GM21576 (cell line): ENCODE results near the gene SETDB2.

ENCODE experiments used
- ATAC-seq: cut with Tn5 transposase; IDR thresholded peaks from one replicate; pipeline ENCODE4 v1.9.1; 2021; ENCODE audit warnings: mild to moderate bottlenecking, moderate library complexity; ENCODE audit not compliant: unreplicated experiment

SETDB2 gene

DNA sequence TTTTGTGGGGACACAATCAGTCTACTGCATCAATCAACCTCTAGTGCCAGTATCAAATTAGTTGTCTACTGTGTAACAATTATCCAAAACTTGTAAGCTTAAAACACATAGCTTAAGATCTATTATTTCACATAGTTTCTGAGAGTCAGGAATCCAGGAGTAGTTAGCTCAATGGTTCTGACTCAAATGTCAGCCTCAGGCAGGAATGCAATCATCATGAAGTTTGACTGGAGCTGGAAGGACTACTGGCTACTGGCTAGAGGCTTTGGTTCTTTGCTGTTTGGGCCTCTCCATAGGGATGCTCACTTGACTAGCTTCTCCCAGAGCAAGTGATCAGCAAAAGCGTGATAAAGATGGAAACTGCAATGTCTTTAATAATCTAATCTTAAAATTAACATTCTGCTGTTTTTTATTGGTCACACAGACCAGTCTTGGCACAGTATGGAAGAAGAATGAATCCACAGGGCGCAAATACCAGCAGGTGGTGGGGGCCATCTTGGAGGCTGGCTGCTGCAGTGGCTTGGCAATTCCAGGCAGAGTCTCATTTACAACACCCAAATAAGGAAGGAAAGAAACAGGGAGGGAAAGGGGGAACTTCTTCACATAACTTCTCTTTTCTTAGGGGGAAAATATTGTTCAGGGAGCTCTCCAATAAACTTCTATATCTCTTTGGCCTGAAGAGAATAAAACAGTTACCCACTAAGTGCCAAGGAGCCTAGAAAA lies 15.9 kb upstream of the SETDB2 start:
- no peak for ATAC-seq

DNA sequence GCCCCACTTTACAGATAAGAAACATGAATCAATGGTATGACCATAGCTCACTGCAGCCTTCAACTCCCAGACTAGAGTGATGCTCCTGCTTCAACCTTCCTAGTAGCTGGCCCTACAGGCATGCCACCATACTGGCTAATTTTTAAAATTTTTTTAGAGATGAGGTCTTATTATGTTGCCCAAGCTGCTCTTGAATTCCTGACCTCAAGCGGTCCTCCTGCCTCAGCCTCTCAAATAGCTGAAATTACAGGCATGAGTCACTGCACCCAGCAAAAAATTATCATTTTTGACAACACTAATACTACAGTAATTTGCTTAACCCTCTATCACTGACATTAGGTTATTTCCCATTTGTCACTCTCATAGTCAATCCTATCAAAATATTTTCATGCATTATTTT lies 15.0 kb upstream of the SETDB2 start:
- ATAC-seq = no peak

DNA sequence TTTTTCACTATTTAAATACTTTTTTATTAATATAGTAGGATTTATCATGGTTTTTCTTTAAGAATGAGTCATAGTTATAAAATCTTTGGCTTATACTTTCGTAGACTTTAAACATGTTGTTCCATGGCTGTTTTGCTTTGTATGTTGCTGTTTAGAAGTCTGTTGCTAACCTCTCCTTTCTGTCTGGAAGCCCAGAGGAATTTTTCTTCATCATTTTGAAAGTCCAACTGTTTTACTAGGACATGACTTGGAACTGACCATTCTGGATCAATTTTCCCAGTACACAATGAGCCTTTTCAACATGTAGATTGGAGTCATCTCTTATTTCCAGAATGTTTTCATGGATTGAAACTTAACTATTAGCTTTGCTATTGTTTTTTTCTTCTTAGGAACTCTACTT lies 8.1 kb upstream of the SETDB2 start:
- no peak for ATAC-seq

- ATAC-seq = no peak
Observed at GRCh38 chr13:49436890-49437289, 7.2 kb upstream of the SETDB2 start.

- ATAC-seq = no peak
Observed at GRCh38 chr13:49437705-49438104, 6.4 kb upstream of the SETDB2 start.

DNA sequence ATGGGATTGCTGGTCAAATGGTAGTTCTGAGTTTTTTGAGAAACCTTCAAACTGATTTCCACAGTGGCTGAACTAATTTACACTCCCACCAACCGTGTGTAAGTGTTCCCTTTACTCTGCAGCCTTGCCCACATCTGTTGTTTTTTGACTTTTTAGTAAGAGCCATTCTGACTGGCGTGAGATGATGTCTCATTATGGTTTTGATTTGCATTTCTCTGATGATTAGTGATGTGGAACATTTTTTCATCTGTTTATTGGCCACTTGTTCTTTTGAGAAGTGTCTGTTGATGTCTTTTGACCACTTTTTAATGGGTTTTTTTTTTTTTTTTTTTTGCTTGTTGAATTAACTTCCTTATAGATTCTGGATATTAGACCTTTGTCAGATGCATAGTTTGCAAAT lies 4.5 kb upstream of the SETDB2 start:
- ATAC-seq = no peak

- no peak for ATAC-seq
Observed at GRCh38 chr13:49441312-49441711, 2.8 kb upstream of the SETDB2 start.

GRCh38 chr13:49441846-49442245 lies 2.2 kb upstream of the SETDB2 start:
- no peak for ATAC-seq

GRCh38 chr13:49443357-49443703 lies 744 bp upstream of the SETDB2 start:
- no peak for ATAC-seq

DNA sequence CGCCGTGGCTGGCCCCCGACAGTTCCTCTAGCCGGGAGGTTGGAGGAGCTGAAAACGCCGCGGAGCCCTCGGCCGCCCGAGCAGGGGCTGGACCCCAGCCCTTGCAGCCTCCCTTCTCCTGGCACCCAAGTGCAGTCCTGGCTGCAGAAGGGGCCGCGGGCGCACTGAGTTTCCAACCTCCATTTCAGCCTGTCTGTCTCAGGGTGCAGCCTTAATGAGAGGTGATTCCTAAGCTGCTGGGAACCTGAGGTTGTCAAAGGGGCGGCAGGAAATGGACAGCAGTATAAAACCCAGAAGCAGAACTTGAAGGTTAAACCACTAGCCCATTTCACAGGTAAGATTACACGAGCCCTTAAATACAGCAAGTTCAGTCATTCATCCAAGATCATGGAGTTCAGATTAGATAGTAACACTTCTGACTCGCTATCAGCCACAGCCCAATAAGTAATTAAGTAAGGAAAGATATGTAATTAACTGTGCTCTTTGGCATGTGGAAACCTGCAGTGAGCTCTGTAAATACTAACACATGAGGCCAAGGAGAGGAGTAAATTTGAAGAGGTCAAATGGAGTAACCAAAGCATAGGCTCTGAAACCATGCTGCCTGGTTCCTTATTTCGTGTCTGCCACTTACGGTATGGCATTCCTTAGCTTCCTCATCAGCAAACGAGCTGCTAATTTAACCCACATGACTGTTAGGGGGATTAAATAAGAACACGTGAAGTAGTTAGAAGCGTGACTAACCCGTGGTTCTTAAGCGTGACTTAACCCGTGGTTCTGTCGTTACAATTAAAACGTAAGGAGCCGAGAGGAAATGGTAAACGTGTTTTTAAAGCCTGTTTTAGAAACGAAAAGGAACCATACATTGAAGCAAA lies 686 bp downstream of the SETDB2 start:
- peak; percentile 4 for ATAC-seq

DNA sequence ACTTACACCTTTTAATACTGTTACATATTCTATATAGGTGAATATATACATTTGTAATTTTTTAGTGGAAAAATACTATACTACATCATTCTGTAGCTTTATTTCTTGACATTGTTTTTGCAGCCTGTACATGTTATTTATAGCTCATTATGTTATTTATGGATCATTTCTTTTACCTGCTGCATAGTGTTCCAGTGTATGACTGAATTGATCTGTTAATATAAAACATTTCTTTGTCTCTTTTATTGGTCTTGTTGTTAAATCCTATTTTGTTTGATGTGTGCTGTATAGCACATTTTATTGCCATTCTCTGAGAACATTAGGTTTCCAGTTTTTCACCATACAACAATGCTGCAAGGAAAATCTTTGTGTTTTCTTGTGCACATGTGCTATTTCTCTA lies 2.4 kb downstream of the SETDB2 start:
- no peak for ATAC-seq

DNA sequence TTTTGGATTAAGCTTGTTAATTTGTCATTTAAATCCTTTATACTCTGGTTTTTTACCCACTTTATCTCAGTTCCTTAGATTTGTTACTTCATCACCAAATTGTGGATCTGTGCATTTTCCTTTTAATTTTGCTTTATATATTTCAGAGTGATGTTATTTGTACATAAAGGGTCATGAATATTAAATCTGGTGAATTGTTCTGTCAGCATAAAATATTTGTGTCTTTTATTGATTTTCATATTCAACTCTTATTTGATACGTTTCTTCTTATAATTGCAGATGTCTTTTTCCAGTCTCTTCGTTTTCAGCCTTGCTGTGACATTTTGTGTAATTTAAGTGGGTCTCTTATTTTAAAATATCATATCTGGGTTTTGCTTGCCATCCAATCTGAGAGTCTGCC lies 4.7 kb downstream of the SETDB2 start:
- ATAC-seq = no peak

DNA sequence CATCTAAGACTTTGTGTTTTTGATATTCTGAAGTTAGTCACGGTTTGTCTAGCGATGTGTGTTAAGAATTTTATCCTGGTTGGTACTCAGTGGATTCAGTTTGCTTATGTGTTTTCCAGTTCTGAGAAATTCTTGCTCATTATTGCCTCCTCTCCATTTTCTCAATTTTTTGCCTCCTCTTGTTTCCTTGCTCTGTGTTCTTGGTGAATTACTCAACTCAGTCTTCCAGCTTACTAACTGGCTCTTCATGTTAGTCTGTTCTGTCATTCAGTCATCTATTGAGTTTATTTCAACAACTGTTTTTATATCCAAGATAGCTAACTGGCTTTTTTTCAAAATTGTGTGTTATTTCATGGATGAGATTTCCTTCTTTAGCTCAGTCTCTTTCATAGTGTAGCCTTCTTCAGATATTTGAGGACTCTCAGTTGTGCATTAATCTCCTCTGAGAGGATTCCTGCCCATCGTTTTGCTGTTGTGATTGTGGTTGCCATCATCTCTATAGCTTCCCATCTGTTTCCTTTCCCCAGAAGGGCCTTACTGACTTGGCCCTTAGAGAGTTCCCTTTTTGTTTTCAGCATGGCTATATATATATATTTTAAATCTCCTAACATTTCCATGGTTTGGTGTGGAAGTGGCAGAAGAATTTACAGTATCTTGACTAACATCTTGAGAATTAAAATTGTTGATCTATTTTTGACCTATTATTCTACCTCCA lies 6.2 kb downstream of the SETDB2 start:
- ATAC-seq = no peak

- no peak for ATAC-seq
Observed at GRCh38 chr13:49452725-49453457, 8.8 kb downstream of the SETDB2 start.

GRCh38 chr13:49453465-49453864 lies 9.4 kb downstream of the SETDB2 start:
- no peak for ATAC-seq

- peak; percentile 90 for ATAC-seq
Observed at GRCh38 chr13:49454388-49455006, 10.4 kb downstream of the SETDB2 start.

DNA sequence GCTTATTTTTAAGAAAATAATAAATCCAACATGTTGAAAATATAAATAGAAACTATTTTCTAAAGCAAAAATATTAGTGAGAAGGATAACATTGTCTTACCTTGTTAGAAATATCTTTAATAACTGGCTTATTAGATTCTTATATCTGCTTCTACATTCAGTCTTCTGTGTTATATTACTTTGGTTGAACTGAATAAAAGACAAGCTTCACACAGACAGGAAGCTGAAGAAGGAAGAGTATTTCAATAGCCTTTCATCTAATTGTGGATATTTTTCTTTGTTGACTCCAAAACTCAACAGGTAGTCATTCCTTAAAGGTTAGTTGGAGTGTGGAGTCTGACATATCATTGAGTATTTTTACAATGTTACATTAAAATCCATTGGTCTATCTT lies 10.9 kb downstream of the SETDB2 start:
- ATAC-seq = peak; percentile 27

DNA sequence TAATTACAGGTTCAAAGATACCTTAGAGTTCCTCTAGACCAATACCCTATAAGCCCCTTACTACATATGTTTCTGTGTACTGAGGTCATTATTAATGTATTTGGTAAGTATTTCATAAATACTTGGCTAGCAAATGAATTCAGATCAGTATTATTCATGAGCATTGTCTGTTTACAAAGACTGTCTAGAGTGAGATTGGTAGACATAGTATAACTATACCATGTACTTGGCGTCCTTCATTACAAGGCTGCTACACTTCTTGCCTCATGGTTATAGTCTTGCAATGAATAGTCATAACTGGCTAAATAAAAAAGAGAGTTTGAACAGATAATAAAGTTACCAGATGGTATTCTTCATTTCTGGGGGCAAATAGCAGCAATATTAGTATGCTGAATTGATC lies 12.1 kb downstream of the SETDB2 start:
- ATAC-seq = no peak

- no peak for ATAC-seq
Observed at GRCh38 chr13:49457221-49457620, 13.1 kb downstream of the SETDB2 start.

GRCh38 chr13:49459580-49459979 lies 15.5 kb downstream of the SETDB2 start:
- ATAC-seq = no peak

- no peak for ATAC-seq
Observed at GRCh38 chr13:49464085-49464484, 20.0 kb downstream of the SETDB2 start.
